NCI-H2171 treated with DMSO at 0.1 percent for 48 hours (cell line): ENCODE results near the gene GALM.
A peak's percentile ranks its signal among the peaks of the same experiment; 100 is the strongest.
"Not testable (repeated sequence)": the region's sequence is repeated elsewhere in the genome, so short reads cannot be mapped to it uniquely, and the experiment has no call there.

ENCODE experiments used
- DNase-seq: peaks from one replicate; lab custom pipeline; 2025; lab: John Stamatoyannopoulos, UW

The GALM gene

DNA sequence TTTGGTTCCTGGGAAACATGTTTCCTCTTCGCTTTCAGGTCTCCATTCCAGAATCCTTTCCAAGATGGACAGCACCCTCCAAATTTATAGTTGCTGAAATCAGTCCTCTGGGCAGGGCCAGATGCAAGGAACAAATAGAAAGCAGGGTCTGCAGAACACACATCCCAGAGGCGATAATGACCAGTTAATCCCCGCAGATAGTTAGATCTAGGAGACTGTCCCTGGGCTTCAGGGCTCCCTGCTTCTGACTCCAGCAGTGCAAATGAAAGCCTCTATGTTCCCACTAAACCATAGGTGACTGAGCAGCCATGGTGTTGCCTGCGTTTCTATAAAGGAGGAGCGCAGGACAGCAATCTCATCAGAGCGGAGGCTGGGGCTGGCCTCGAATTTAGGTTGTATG, 46.5 kb downstream of the GALM start:
- DNase-seq, result no peak

DNA sequence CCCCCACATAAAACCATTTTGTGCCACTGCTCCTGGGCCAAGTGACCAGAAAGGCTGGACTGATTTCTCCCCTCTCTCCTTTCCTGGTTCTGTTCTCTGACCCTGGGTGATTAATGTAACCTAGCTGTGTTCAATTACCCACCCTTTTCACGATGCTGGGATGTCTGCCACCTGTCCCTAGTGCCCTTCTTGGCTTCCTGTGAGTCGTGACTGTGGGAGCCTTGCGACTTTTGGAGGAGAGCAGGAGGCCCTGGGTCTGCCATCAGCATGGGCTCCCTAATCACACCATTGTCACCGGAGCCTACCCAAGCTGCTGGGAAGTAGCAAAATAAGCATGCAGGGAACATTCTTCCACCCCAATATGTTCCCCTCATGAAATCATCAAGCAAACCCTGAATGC, 47.0 kb downstream of the GALM start:
- no peak for DNase-seq

DNA sequence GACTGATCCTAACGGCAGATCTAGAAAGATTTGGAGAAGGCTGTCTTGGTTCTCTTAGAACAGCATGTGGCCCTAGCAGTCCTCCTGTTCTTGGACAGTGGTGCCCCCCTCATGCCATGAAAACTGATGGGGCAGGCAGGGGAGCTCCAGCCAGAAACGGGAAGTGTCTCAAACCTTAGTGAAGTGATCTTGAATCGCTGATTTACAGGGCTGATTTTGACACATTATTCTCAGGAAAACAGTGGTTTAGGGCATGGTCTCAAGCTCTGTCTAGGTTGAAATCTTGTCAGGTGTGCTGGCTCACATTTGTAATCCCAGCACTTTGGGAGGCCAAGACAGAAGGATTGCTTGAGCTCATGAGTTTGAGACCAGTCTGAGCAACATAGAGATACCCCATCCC, 47.4 kb downstream of the GALM start:
- no peak for DNase-seq

DNA sequence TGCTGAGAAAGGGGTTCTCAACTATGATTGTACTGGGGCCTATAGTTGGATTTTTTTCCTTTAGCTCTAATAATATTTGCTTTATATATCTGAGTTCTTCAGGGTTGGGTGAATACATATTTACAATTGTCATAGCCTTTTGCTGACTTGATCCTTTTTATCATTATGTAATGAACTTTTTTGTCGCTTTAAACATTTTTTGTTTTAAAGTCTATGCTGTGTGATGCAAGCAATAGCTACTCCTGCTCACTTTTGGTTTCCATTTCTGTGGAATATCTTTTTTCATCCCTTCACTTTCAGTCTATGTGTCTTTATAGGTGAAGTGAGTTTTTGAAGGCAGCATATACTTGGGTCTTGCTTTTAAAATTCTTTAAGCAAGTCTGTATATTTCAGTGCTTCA, 49.0 kb downstream of the GALM start:
- not testable (repeated sequence) for DNase-seq

DNA sequence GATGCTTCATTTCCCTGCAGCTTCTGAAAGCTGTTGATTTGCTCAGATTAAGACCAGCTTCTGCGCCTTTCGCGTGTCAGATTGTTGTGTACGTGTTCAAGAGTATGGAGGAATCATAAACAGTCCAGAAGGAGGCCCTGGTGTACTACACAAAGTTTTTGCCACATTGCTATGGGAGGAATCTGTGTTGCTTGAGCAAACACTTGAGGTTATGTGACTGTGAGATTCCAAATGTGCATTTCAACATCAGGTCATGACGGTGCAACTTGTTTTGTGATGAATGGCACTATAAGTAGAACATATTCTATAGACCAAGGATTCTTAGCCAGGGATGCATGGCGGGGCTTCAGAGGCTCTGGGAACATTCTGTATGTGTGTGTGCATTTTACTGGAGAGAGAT, 50.3 kb downstream of the GALM start:
- DNase-seq, result no peak

DNA sequence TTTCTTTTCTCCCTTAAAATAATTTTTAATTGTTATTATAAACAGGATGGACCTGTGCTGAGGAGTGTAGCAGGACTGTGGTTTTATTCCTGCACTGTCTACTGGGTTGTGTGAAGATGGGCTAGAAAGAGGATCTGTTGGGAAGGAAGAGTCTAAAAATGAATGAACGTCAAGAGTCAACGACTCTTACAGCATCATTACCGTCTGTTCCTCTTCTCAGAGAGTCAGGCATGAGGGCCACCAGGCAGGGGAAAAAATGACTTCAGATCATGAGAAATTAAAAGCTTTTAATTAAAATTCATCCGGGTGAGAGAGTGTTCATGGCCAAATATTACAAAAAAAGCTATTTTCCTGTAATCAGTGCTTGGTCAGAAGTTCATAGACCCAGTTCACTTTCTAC, 52.7 kb downstream of the GALM start:
- DNase-seq, result no peak

DNA sequence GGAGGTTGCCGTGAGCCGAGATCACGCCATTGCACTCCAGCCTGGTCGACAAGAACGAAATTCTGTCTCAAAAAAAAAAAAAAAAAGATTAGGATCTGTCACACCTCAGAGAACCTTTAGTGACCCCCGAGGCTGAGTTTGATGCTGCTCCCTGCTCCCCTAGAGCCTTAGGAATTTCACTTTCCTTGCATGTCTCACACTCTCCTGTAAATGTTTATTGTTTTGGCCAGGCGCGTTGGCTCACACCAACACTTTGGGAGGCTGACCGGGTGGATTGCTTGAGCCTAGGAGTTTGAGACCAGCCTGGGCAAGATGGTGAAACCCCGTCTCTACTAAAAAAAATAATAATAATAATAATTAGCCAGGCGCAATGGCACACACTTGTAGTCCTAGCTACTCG, 53.8 kb downstream of the GALM start:
- no peak for DNase-seq

DNA sequence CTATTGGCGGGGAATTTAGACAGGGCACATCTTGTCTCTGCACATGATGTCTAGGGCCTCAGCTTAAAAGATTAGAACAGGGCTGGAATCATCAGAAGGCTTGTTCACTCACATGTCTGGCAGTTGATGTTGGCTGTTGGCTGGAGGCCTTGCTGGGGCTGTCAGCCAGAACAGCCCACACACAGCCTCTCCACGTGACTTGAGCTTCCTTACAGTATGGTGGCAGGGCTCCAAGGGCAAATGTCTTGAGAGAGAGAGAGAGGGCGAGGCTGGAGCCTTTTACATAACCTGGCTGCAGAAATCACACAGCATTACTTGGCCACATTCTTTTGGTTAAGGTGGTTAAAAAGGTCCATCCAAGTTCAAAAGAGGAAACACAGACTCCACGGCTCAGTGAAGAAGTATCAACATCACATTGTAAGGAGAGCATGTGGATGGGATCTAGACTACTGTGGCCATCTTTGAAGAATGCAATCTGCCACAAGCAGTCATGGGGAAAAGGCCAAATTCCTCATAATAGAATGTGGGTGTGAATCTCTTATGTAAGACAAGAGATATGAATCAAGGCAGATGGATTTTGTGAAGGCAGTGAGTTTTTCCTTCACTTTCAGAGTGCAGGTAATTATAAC, 54.8 kb downstream of the GALM start:
- DNase-seq, result peak; percentile 23

DNA sequence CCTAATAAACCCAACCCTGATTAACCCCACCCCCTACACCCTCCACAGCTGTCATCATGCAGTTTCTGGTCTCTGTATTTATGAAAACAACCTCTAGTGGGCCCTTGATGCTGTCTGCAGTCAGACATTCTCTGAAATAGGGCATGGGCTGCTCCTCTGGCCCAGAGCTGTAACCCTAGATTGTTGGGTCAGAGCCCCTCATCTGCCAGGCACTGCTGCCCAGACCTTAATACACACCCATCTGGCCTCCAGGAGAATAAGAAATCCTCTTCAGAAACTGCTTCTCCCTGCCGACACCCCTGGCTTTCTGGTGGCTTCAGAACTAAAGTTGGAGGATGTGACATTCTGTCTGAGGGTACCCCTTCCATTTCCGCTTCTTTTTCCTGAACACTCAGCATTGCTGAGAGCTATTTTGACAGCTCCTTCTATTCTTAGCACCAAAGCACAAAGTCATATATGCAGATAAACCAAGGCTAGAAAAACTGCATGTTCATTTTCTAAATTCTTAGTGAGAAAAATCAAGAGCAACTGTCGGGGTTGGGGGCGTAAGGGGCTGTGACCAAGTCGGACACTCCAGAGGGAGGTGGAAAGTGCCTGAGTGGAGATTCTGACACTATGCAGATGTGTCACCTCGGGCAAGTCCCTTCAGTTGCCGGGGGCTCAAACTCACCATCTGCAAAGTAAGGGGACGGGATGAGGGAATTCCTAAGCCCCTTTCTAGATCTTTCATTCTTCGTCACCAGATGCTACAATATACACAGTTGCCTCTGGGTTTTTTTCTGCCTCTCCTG, 56.6 kb downstream of the GALM start:
- DNase-seq, result no peak

DNA sequence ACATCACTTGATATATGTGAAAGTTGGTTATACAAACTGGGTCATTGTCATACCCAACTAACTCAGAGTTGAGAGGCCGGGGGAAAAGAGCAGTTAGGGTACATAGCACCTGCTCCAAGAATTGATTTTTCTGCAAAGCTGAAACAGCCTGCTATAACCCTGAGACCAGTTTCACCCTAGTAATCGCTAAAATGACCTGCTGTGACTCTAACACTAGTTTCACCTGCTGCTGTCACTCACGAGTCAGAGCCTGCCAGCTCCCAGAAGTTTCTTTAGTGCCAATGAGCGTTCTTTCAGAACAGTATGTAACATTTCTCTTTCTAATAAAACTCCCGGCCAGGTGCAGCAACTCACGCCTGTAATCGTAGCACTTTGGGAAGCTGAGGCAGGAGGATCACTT, 57.3 kb downstream of the GALM start:
- no peak for DNase-seq

DNA sequence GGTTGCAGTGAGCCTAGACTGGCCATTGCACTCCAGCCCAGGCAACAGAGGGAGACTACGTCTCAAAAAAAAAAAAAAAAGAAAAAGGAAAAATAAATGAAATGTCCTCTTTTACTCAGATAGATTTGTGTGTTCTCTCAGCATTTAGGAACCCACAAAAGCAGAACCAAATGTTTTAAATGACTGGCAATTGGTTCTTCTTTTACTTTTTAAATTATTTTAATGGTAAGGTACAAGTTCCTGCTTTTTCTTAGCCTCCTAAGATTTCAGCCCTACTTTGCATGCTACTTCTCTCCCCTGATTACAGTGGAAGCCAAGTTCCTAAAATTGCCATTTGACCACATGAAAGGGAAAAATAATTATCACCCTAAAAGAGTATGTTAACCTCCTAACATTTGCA, 61.7 kb downstream of the GALM start:
- DNase-seq, result no peak

DNA sequence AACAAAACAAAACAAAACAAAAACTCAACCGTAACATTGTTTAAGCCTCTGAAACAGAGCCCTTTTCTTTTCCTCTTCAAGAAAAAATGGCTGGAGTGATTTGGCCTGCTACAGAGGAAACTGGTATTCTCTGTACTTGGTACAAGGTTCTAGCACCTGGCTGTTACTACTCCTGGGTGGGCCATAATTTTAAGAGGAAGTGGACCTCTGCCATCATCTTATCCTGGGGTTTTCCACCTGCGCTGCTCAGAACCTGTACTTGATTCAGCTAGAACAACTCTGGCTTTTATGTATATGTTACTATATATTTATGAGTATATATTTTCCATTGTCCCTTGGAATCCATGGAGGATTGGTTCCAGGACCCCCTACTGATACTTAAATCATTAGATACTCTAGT, 62.8 kb downstream of the GALM start:
- no peak for DNase-seq

DNA sequence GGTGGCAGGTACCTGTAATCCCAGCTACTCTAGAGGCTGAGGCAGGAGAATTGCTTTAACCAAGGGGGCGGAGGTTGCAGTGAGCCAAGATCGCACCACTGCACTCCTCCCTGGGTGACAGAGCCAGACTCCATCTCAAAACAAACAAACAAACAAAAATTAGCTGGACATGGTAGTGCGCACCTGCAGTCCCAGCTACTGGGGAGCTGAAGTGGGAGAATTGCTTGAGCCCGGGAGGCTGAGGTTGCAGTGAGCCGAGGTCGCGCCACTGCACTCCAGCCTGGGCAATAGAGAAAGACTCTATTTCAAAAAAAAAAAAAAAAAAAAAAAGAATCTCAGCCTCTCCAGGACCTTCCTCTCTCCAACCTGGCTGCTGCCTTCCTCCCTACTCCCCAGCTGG, 65.2 kb downstream of the GALM start:
- no peak for DNase-seq

DNA sequence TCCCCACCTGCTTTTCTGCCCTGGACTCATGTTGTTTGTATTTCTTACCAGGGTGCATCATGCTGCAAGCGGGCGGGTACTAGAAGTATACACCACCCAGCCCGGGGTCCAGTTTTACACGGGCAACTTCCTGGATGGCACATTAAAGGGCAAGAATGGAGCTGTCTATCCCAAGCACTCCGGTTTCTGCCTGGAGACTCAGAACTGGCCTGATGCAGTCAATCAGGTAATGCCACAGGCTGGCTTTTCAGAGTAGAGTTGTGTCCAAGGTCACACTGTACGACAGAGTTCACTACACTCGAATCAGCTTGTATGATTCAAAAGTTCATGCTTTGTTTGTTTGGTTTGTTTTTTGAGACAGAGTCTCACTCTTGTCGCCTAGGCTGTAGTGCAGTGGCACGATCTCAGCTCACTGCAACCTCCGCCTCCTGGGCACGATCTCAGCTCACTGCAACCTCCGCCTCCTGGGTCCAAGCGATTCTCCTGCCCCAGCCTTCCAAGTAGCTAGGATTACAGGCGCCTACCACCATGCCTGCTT, 65.8 kb downstream of the GALM start:
- DNase-seq, result no peak

DNA sequence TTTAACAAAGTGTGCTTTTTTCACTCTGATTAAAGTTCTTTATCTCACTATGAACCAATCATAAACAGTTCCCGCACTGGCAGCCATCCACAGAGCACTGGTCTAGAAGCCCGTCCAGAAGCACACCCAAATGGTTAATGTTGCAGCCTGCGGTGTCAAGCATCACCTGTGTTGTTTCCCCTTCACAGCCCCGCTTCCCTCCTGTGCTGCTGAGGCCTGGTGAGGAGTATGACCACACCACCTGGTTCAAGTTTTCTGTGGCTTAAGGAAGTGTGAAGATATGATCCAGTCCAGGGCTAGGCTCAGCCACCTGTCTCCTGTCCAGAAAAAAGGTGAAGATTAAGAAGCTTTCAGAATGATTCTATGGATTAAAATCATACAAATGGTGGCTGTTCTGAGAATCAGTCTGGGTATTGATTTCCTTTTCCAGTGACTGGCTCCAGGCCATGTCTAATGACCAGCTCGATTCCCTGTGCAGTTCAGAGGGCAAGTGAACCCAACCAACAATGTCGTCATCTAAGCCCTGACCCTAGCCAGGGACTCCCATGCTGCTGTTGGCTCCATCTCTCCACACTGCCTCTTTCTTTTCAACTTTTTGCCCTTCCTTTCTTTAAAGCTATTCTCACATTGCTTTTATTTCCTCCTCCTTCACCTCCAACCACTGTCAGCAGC, 67.5 kb downstream of the GALM start:
- no peak for DNase-seq

DNA sequence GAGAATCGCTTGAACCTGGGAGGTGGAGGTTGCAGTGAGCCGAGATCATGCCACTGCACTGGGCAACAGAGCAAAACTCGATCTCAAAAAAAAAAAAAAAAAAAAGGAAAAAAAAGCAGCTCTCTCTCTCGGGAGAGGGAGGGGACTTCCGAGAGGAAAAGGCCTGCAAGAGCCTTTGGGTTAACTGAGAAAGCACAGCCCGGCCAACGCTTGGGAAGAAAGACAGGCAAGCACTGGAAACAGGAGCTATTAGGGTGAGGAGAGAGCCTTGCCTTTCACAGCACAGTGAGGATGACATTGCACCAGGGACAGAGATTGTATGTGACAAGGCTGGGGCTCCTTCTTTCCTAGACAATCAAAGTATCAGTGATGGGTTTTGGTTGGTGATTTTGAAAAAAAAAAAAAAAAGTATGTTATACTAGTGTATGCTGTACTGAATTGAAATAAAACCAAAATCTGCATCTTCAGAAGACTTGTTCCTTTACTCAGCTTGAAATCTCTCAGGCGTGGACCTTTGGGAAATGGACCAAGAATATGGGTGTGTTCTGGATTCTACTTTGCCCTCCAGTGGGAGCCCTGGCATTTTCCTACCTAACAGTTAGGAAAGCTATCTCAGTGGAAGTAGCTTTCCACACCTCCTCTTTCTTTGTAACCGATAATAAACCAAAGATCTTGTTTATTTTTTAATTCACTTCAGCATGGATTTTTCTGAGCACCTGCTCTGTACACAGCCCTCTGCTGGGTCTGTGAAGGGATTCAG, 68.6 kb downstream of the GALM start:
- DNase-seq, result no peak

DNA sequence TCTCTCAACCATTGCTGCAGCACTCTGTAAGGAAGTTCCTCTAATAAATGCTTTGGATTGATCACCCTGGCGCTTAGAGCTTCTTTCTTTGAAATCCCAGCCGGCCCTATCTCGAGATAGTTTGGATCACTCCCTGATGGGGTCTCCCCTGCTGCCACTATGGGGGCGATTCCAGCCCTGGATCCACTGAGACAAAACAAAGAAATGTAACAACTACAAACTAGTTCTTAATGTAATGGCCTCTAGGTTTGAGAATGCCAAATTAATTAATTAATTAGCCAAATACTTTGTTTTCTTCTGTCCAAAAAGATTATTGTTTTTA, 70.0 kb downstream of the GALM start:
- DNase-seq, result no peak

DNA sequence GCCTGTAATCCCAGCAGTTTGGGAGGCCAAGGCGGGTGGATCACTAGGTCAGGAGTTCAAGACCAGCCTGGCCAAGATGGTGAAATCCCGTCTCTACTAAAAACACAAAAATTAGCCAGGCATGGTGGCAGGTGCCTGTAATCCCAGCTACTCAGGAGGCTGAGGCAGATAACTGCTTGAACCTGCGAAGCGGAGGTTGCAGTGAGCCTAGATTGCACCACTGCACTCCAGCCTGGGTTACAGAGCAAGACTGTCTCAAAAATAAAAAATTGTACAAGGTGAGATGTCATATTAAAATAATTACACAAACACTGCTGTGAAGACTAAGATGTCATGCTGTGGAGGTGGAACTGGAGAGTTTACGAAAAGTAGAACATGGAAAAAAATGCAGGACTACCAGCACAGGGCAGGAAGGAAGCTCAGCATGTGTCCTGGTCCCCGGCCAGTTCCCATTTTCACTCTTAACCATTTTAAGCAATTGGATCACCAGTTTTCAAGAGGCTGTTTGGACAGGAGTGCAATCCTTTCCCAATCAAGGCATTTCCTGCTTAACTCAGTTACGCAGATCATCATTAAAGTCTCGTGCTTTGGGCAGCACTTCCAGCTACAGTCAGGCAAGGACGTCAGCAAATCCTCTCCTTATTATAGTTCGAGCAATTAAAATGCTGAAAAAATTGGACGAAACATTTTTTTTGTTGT, 71.2 kb downstream of the GALM start:
- DNase-seq, result not testable (repeated sequence)

DNA sequence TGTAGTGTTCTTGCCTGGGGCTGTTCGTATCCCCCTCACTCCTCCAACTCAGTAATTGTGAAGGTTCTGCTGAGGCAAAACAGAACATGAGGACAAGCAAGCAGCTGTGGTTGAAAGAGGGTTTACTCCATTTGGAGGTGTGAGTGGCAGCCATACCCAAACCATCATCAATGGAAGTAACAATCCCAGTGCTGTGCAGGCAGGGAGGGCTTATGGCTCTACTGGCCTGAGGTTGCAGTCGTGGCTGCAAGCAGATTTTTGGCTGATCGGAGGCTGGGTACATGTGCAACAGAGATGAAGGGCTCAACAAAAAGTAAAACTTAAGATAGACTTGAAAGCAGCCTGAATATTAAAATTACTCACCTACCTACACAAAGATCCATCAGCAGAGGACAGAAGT, 72.0 kb downstream of the GALM start:
- DNase-seq, result no peak

DNA sequence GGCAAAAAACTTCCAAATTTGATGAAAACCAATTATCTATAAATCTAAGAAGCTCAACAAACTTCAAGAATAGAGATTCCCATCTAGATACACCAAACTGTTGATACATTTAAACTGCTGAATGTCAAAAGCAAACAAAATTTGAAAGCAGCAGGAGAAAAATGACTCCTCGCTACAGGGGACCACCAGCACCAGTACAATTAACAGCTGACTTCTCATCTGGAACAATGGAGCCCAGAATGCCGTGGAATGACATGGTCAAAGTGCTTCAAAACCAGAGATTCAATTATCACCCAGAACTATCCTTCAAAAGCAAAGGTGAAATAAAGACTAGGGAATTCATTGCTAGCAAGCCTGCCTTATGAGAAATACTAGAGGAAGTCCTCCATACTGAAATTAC, 73.6 kb downstream of the GALM start:
- DNase-seq, result no peak

DNA sequence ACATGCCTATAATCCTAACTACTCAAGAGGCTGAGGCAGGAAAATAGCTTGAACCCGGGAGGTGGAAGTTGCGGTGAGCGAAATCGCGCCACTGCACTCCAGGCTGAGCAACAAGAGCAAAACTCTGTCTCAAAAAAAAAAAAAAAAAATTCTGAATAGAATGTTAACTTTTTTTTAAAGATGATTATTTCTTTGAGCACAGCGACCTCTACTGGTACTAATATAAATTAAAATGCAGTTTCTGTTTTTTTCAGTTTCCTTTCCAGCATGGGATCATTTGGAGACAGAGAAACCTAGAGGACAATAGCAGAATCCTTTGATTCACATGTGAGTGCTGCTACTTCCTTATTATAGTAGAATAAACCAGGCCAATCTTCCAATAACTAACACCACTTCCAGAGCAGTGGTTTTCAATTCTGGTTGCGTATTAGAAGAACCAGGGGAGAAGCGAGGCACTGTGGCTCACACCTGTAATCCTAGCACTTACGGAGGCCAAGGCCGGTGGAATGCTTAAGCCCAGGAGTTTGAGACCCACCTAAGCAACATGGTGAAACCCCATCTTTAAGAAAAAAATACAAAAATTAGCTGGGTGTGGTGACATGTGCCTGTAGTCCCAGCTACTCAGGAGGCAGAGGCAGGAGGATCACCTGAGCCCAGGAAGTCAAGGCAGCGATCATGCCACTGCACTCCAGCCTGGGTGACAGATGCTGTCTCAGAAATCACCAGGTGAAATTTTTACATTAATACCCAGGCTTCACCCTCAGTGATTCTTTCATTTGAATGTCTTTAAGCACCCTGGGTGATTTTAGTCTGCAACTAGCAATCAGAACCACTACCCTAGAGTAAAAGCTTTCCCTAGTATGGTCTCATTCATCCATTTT, 75.2 kb downstream of the GALM start:
- peak; percentile 83 for DNase-seq
